Measurements from ENCODE around the gene CRYZ.

Gene CRYZ

GRCh38 chr1:74729741-74730478 lies 2.9 kb downstream of the CRYZ start:
- no peak for FAIRE-seq

- FAIRE-seq, result no peak
These were observed 4.1 kb downstream of the CRYZ start for GRCh38 chr1:74728736-74729135.

- FAIRE-seq, result no peak
These were observed 6.8 kb downstream of the CRYZ start for GRCh38 chr1:74726063-74726462.

- FAIRE-seq, result no peak
These were observed 15.2 kb downstream of the CRYZ start for GRCh38 chr1:74717626-74718025.

GRCh38 chr1:74716822-74717221 lies 16.0 kb downstream of the CRYZ start:
- no peak for FAIRE-seq

- no peak for FAIRE-seq
These were observed 17.0 kb downstream of the CRYZ start for GRCh38 chr1:74715806-74716205.

GRCh38 chr1:74715236-74715502 lies 17.7 kb downstream of the CRYZ start:
- no peak for FAIRE-seq

- no peak for FAIRE-seq
These were observed 18.2 kb downstream of the CRYZ start for GRCh38 chr1:74714429-74715235.

- no peak for FAIRE-seq
These were observed 19.0 kb downstream of the CRYZ start for GRCh38 chr1:74713849-74714248.

GRCh38 chr1:74712881-74713280 lies 20.0 kb downstream of the CRYZ start:
- FAIRE-seq, result no peak

GRCh38 chr1:74703386-74704182 lies 29.3 kb downstream of the CRYZ start:
- no peak for FAIRE-seq

GRCh38 chr1:74699331-74699730 lies 33.5 kb downstream of the CRYZ start:
- no peak for FAIRE-seq

- FAIRE-seq, result no peak
These were observed 35.0 kb downstream of the CRYZ start for GRCh38 chr1:74697832-74698231.

- no peak for FAIRE-seq
These were observed 39.4 kb downstream of the CRYZ start for GRCh38 chr1:74693473-74693872.

- no peak for FAIRE-seq
These were observed 41.9 kb downstream of the CRYZ start for GRCh38 chr1:74690909-74691308.

- no peak for FAIRE-seq
These were observed 42.5 kb downstream of the CRYZ start for GRCh38 chr1:74690364-74690696.

GRCh38 chr1:74689621-74690363 lies 43.1 kb downstream of the CRYZ start:
- FAIRE-seq, result peak; percentile 86

- no peak for FAIRE-seq
These were observed 45.9 kb downstream of the CRYZ start for GRCh38 chr1:74686928-74687327.

- no peak for FAIRE-seq
These were observed 48.5 kb downstream of the CRYZ start for GRCh38 chr1:74684301-74684700.

GRCh38 chr1:74683656-74684055 lies 49.2 kb downstream of the CRYZ start:
- FAIRE-seq, result no peak

- no peak for FAIRE-seq
These were observed 51.0 kb downstream of the CRYZ start for GRCh38 chr1:74681851-74682250.

- no peak for FAIRE-seq
These were observed 51.4 kb downstream of the CRYZ start for GRCh38 chr1:74681449-74681848.

- FAIRE-seq, result no peak
These were observed 51.8 kb downstream of the CRYZ start for GRCh38 chr1:74681001-74681400.
